HepG2 (cell line): Measurements from ENCODE around the gene DND1. TPM values are rescaled to one million over a fixed set of nuclear protein-coding genes. Genes with fewer than 3 reads are reported as not detected.

Experiments
- FOXM1 ChIP-seq: sonication (generic); formaldehyde crosslinking; IDR thresholded peaks from 2 replicates; pipeline ENCODE4 v1.5.0; 2020; ENCODE audit warnings: missing genetic modification reagents
- HNRNPH1 ChIP-seq: fragments of 200-400 bp; formaldehyde crosslinking; optimal IDR thresholded peaks from 2 replicates; pipeline ENCODE3; 2017; ENCODE audit warnings: mild to moderate bottlenecking, low read depth, low read length
- KLF11 ChIP-seq: IDR thresholded peaks from 2 replicates; pipeline ENCODE4 v1.6.1; 2016; ENCODE audit warnings: missing compliant biosample characterization
- MATR3 ChIP-seq: sonication (generic); formaldehyde crosslinking; IDR thresholded peaks from 2 replicates; pipeline ENCODE4 v1.4.0; 2020; ENCODE audit warnings: missing genetic modification reagents
- MYC ChIP-seq: sonication (generic); formaldehyde crosslinking; IDR thresholded peaks from 2 replicates; pipeline ENCODE4 v1.9.0; 2021; ENCODE audit warnings: missing genetic modification reagents, borderline replicate concordance
- MZF1 ChIP-seq: sonication (generic); formaldehyde crosslinking; IDR thresholded peaks from 2 replicates; pipeline ENCODE4 v1.8.1; 2023; ENCODE audit warnings: mild to moderate bottlenecking, missing genetic modification reagents, borderline replicate concordance
- RFX1 ChIP-seq: fragments of 450-650 bp; IDR thresholded peaks from 2 replicates; pipeline ENCODE4 v1.6.1; 2017
- ZNF343 ChIP-seq: sonication (generic); formaldehyde crosslinking; IDR thresholded peaks from 2 replicates; pipeline ENCODE4 v1.4.0; 2020; ENCODE audit warnings: mild to moderate bottlenecking, missing genetic modification reagents
- polyA plus RNA-seq, 8 experiments: library from polyadenylated mRNA; depleted of rRNA in 3 of 8; stranded (reverse) in 7 of 8; unstranded in 1 of 8; fragments of >200 nt; fragmentation: Illumina TruSeq in 4 of 8; extraction: Trizol in 4 of 8; gene quantifications; 2 replicates each; pipeline versions ENCODE4 v1.2.1 to v1.2.3, GENCODE V29; 2011 to 2016; ENCODE audit warnings: low read depth in 4 of 8, missing spikeins in 1 of 8, mixed read lengths in 1 of 8; ENCODE audit not compliant: insufficient read depth in 1 of 8
- total RNA-seq, 5 experiments: library from RNA; depleted of rRNA; stranded (reverse); fragments of >200 nt; fragmentation: Illumina TruSeq; extraction: Trizol; gene quantifications; 2 replicates each; pipeline ENCODE4 v1.2.3, GENCODE V29; 2016; ENCODE audit warnings: low read depth in 1 of 5
- TF ChIP-seq, protein P1 (sequence below): sonication (generic); formaldehyde crosslinking; IDR thresholded peaks from 2 replicates; pipeline ENCODE4 v1.8.1; 2023; ENCODE audit warnings: missing genetic modification reagents, inconsistent platforms, borderline replicate concordance
- TF ChIP-seq, protein P2 (sequence below): sonication (generic); formaldehyde crosslinking; IDR thresholded peaks from 2 replicates; pipeline ENCODE4 v1.9.0; 2021; ENCODE audit warnings: missing genetic modification reagents, mild to moderate bottlenecking, borderline replicate concordance
- TF ChIP-seq, protein P3 (sequence below): sonication (generic); formaldehyde crosslinking; IDR thresholded peaks from 2 replicates; pipeline ENCODE4 v1.4.0; 2020; ENCODE audit warnings: missing genetic modification reagents
- TF ChIP-seq, protein P4 (sequence below), 2 experiments: fragments of 450-650 bp in 1 of 2; sonication (generic) in 1 of 2; formaldehyde crosslinking; IDR thresholded peaks; 2 replicates each; pipeline versions ENCODE4 v1.5.0 to v1.8.0; 2020 to 2022; ENCODE audit warnings: mild to moderate bottlenecking in 1 of 2, missing genetic modification reagents in 1 of 2
- TF ChIP-seq, protein P5 (sequence below): sonication (generic); formaldehyde crosslinking; IDR thresholded peaks from 2 replicates; pipeline ENCODE4 v1.5.0; 2020; ENCODE audit warnings: missing genetic modification reagents, mild to moderate bottlenecking, borderline replicate concordance
- TF ChIP-seq, protein P6 (sequence below): fragments of 450-650 bp; IDR thresholded peaks from 2 replicates; pipeline ENCODE4 v1.6.1; 2017
- TF ChIP-seq, protein P7 (sequence below): sonication (generic); formaldehyde crosslinking; IDR thresholded peaks from 2 replicates; pipeline ENCODE4 v1.5.0; 2020; ENCODE audit warnings: missing genetic modification reagents

Gene DND1
- total and polyA plus RNA-seq, 2 of the 13 experiments (the other 11 are each of a cell fraction or from before 2014, with no cell fraction given), result 0.48 to 0.55 TPM

DNA sequence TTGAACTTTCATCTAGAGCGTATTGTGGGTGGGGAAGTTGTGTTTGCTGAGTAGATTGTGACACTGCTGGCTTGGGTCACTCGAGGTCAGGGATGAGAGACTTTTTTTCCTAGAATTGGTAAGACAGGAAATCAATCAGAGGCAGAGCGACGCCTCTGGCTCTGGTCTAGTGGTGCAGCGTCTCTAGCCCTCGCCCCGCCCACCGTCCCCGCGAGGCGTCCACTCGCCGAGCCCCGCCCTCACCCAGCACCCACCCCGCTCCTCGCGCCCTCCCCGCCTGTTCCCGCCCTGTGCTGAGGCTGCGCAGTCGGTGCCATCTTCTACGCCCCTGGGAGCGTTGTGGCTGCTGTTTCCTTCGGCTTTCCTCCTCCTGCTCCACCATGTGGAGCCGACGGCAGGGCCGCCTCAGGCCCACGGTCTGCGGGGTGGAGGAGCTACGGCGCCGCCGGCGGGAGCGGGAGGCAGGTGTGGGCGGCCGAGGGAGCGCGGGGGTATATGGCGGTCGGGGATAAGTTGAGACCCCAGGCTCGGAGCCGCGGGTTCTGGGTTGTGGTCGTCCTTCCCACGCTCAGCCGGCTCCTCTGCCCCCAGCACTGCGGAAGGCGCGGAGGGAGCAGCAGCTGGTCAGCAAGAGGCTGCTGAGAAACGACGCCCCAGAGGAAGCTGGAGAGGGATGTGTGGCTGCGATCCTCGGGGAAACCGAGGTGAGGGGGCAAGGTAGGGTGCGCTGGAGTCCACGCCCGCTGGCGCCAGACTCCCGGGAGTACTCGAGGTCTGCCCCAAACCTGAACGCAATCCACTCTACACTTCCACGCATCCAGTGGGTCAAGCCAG is 34.0 kb downstream of the DND1 start, which contains the start of gene TMCO6 (continued):
- TF ChIP-seq RFX1 (no peak), KLF11 (CRISPR knock-in tag) (no peak), MYC (CRISPR knock-in tag) (peak; percentile 84), ZNF343 (peak; percentile 40; the same call in 1 of the 2 replicates), FOXM1 (CRISPR knock-in tag) (no peak), HNRNPH1 (no peak), MATR3 (CRISPR knock-in tag) (no peak), MZF1 (CRISPR knock-in tag) (0 out of 2 replicates have a peak, but pooled peaks have one; percentile 63)
- TF ChIP-seq, protein P1, sequence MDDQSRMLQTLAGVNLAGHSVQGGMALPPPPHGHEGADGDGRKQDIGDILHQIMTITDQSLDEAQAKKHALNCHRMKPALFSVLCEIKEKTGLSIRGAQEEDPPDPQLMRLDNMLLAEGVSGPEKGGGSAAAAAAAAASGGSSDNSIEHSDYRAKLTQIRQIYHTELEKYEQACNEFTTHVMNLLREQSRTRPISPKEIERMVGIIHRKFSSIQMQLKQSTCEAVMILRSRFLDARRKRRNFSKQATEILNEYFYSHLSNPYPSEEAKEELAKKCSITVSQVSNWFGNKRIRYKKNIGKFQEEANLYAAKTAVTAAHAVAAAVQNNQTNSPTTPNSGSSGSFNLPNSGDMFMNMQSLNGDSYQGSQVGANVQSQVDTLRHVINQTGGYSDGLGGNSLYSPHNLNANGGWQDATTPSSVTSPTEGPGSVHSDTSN (CRISPR knock-in tag), result no peak
- TF ChIP-seq, protein P2, sequence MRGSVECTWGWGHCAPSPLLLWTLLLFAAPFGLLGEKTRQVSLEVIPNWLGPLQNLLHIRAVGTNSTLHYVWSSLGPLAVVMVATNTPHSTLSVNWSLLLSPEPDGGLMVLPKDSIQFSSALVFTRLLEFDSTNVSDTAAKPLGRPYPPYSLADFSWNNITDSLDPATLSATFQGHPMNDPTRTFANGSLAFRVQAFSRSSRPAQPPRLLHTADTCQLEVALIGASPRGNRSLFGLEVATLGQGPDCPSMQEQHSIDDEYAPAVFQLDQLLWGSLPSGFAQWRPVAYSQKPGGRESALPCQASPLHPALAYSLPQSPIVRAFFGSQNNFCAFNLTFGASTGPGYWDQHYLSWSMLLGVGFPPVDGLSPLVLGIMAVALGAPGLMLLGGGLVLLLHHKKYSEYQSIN, result no peak
- TF ChIP-seq, protein P3, sequence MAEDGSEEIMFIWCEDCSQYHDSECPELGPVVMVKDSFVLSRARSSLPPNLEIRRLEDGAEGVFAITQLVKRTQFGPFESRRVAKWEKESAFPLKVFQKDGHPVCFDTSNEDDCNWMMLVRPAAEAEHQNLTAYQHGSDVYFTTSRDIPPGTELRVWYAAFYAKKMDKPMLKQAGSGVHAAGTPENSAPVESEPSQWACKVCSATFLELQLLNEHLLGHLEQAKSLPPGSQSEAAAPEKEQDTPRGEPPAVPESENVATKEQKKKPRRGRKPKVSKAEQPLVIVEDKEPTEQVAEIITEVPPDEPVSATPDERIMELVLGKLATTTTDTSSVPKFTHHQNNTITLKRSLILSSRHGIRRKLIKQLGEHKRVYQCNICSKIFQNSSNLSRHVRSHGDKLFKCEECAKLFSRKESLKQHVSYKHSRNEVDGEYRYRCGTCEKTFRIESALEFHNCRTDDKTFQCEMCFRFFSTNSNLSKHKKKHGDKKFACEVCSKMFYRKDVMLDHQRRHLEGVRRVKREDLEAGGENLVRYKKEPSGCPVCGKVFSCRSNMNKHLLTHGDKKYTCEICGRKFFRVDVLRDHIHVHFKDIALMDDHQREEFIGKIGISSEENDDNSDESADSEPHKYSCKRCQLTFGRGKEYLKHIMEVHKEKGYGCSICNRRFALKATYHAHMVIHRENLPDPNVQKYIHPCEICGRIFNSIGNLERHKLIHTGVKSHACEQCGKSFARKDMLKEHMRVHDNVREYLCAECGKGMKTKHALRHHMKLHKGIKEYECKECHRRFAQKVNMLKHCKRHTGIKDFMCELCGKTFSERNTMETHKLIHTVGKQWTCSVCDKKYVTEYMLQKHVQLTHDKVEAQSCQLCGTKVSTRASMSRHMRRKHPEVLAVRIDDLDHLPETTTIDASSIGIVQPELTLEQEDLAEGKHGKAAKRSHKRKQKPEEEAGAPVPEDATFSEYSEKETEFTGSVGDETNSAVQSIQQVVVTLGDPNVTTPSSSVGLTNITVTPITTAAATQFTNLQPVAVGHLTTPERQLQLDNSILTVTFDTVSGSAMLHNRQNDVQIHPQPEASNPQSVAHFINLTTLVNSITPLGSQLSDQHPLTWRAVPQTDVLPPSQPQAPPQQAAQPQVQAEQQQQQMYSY (CRISPR knock-in tag), result no peak
- TF ChIP-seq, protein P4, sequence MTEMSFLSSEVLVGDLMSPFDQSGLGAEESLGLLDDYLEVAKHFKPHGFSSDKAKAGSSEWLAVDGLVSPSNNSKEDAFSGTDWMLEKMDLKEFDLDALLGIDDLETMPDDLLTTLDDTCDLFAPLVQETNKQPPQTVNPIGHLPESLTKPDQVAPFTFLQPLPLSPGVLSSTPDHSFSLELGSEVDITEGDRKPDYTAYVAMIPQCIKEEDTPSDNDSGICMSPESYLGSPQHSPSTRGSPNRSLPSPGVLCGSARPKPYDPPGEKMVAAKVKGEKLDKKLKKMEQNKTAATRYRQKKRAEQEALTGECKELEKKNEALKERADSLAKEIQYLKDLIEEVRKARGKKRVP (CRISPR knock-in tag; IDR thresholded peaks at IDR 0.05), result peak in 1 of 2 experiments; percentile 49; a peak in 1 of 4 replicates
- TF ChIP-seq, protein P5, sequence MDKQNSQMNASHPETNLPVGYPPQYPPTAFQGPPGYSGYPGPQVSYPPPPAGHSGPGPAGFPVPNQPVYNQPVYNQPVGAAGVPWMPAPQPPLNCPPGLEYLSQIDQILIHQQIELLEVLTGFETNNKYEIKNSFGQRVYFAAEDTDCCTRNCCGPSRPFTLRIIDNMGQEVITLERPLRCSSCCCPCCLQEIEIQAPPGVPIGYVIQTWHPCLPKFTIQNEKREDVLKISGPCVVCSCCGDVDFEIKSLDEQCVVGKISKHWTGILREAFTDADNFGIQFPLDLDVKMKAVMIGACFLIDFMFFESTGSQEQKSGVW (CRISPR knock-in tag), result no peak
- TF ChIP-seq, protein P6, sequence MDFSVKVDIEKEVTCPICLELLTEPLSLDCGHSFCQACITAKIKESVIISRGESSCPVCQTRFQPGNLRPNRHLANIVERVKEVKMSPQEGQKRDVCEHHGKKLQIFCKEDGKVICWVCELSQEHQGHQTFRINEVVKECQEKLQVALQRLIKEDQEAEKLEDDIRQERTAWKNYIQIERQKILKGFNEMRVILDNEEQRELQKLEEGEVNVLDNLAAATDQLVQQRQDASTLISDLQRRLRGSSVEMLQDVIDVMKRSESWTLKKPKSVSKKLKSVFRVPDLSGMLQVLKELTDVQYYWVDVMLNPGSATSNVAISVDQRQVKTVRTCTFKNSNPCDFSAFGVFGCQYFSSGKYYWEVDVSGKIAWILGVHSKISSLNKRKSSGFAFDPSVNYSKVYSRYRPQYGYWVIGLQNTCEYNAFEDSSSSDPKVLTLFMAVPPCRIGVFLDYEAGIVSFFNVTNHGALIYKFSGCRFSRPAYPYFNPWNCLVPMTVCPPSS, result no peak
- TF ChIP-seq, protein P7, sequence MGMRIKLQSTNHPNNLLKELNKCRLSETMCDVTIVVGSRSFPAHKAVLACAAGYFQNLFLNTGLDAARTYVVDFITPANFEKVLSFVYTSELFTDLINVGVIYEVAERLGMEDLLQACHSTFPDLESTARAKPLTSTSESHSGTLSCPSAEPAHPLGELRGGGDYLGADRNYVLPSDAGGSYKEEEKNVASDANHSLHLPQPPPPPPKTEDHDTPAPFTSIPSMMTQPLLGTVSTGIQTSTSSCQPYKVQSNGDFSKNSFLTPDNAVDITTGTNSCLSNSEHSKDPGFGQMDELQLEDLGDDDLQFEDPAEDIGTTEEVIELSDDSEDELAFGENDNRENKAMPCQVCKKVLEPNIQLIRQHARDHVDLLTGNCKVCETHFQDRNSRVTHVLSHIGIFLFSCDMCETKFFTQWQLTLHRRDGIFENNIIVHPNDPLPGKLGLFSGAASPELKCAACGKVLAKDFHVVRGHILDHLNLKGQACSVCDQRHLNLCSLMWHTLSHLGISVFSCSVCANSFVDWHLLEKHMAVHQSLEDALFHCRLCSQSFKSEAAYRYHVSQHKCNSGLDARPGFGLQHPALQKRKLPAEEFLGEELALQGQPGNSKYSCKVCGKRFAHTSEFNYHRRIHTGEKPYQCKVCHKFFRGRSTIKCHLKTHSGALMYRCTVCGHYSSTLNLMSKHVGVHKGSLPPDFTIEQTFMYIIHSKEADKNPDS (CRISPR knock-in tag), result peak; percentile 76; the same call in 1 of the 2 replicates
